ENCODE data around the gene ARFGEF3. TPM values are rescaled to one million over a fixed set of nuclear protein-coding genes. Genes with fewer than 3 reads are reported as not detected.

Gene ARFGEF3
- total RNA-seq, 6 experiments from 2014 or later, result 0.06 to 0.19 (median 0.08) TPM

DNA sequence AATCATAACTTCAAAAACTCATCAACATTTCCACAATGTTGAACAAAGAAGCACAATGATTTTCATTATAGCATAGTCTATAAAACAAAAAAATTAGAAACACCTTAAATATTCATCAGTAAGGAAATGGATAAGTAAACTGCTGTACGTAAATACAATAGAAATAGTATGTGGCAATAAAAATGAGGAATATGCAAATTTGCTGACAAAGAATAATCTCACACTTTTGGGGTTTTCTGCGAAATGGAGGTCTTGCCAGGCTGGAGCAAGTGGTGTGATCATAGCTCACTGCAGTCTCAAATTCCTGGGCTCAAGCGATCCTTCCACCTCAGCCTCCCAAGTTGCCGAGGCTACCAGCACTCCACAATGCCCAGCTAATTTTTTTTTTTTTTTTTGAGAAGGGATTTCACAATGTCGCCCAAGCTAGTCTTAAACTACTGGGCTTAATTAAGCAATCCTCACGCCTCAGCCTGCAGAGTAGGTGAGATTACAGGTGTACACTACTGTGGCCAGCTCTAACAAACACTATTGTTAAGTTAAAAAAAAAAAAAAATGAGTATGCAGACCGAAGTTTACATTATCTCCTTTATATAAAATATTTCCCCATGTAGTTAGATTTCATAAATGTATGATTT lies 157.1 kb downstream of the ARFGEF3 start:
- H3K9me3 Mint-ChIP-seq, result peaks cover 4% of the 10 kb centered on the region; the same call in 1 of the 2 replicates
- no peak for DNase-seq
- H3K27me3 Mint-ChIP-seq (ENCODE audit: insufficient read depth), result peaks cover 8% of the 10 kb centered on the region; the same call in 1 of the 2 replicates
- no peak overlapping the region for H3K4me3 Mint-ChIP-seq
- no peak overlapping the region for H3K27ac Mint-ChIP-seq
- TF ChIP-seq, protein P1, sequence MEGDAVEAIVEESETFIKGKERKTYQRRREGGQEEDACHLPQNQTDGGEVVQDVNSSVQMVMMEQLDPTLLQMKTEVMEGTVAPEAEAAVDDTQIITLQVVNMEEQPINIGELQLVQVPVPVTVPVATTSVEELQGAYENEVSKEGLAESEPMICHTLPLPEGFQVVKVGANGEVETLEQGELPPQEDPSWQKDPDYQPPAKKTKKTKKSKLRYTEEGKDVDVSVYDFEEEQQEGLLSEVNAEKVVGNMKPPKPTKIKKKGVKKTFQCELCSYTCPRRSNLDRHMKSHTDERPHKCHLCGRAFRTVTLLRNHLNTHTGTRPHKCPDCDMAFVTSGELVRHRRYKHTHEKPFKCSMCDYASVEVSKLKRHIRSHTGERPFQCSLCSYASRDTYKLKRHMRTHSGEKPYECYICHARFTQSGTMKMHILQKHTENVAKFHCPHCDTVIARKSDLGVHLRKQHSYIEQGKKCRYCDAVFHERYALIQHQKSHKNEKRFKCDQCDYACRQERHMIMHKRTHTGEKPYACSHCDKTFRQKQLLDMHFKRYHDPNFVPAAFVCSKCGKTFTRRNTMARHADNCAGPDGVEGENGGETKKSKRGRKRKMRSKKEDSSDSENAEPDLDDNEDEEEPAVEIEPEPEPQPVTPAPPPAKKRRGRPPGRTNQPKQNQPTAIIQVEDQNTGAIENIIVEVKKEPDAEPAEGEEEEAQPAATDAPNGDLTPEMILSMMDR (IDR thresholded peaks at IDR 0.05), result no peak
- 0 out of 2 replicates have a peak, but pooled peaks cover 5% of the 10 kb centered on the region for H3K36me3 Mint-ChIP-seq (ENCODE audit: low read depth)
- no peaks in the 10 kb centered on the region for H3K4me1 Mint-ChIP-seq (ENCODE audit: low read depth)

DNA sequence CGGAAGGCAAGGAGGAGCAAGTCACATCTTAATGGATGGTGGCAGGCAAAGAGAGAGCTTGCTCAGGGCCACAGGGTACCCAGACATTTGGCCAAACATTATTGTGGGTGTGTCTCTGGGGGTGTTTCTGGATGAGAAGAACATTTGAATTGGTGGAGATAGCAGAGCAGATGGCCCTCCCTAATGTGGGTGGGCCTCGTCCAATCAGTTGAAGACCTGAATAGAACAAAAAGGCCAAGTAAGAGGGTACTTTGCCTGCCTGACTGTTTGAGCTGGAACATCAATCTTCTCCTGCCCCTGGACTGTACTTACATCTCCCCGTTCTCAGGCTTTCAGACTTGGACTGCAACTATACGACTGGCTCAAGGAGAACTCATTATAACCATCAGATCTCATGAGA lies 160.2 kb downstream of the ARFGEF3 start:
- TF ChIP-seq, protein P1 (IDR thresholded peaks at IDR 0.05), result no peak
- Mint-ChIP-seq H3K4me3 (no peak overlapping the region), H3K9me3 (peaks cover 4% of the 10 kb centered on the region; the same call in 1 of the 2 replicates), H3K36me3 (ENCODE audit: low read depth) (0 out of 2 replicates have a peak, but pooled peaks cover 5% of the 10 kb centered on the region), H3K27ac (no peak overlapping the region), H3K4me1 (ENCODE audit: low read depth) (no peaks in the 10 kb centered on the region), H3K27me3 (ENCODE audit: insufficient read depth) (peaks cover 8% of the 10 kb centered on the region; the same call in 1 of the 2 replicates)
- no peak for DNase-seq

DNA sequence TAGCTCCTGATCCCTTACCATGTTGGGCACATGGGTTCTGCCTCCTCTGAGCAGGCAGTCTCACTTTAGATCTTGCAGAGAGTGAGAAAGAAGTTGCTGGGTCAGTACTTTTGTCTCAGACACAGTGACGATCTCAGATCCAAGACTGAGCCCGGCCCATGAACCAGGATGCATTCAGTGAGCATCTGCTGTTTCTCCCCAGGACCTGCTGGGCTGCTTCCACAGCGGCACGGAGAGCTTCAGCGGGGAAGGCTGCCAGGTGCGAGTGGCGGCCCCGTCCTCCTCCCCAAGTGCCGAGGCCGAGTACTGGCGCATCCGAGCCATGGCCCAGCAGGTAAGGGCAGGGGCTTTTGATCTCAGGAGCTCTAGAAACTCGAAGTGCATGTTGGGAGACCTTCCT lies 162.1 kb downstream of the ARFGEF3 start:
- Mint-ChIP-seq H3K4me3 (no peak overlapping the region), H3K36me3 (ENCODE audit: low read depth) (0 out of 2 replicates have a peak, but pooled peaks cover 5% of the 10 kb centered on the region), H3K9me3 (peaks cover 4% of the 10 kb centered on the region; the same call in 1 of the 2 replicates), H3K4me1 (ENCODE audit: low read depth) (no peaks in the 10 kb centered on the region), H3K27me3 (ENCODE audit: insufficient read depth) (peaks cover 8% of the 10 kb centered on the region; the same call in 1 of the 2 replicates), H3K27ac (no peak overlapping the region)
- no peak for DNase-seq
- TF ChIP-seq, protein P1 (IDR thresholded peaks at IDR 0.05), result no peak

DNA sequence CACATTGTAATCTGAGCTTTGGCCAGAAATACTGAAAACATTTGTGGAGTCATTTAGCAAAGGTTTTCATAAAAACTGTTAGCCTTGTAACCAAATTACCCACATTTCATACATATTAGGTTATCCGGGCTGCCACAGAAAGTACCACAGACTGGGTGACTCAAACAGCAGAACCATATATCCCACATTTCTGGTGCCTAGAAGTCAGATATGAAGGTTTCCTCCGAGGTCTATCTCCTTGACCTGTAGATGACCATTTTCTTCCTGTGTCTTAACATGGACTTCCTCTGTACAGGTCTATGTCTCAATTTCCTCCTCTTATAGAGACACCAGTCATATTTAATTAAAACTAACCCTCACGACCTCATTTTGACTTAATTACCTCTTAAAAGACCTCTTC lies 166.5 kb downstream of the ARFGEF3 start:
- DNase-seq, result no peak
- Mint-ChIP-seq H3K27me3 (ENCODE audit: insufficient read depth) (no peaks in the 10 kb centered on the region), H3K36me3 (ENCODE audit: low read depth) (no peaks in the 10 kb centered on the region), H3K9me3 (no peaks in the 10 kb centered on the region), H3K4me3 (no peak overlapping the region), H3K4me1 (ENCODE audit: low read depth) (no peaks in the 10 kb centered on the region), H3K27ac (no peak overlapping the region)
- TF ChIP-seq, protein P1 (IDR thresholded peaks at IDR 0.05), result no peak

DNA sequence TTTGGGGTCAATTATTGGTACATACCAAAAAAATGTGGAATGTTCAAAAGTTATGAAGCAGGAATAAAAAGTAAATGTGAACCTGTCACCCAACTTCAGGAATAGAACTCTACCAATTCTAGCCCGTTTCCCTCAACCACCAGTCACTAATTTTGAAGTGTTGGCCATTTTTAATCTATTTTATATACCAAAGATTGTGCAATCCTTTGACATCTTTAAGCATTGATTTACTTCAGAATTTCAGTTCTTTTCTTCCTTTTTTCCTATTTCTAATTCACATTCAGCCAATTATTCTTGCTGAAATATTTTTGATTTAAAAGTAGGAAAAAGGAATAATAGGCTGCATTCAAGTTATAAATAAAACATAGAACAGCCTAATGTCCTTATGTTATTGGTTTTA lies 169.0 kb downstream of the ARFGEF3 start:
- Mint-ChIP-seq H3K27me3 (ENCODE audit: insufficient read depth) (peaks cover 11% of the 10 kb centered on the region; the same call in 1 of the 2 replicates), H3K4me1 (ENCODE audit: low read depth) (no peaks in the 10 kb centered on the region), H3K9me3 (peaks cover 4% of the 10 kb centered on the region; the same call in 1 of the 2 replicates), H3K36me3 (ENCODE audit: low read depth) (no peaks in the 10 kb centered on the region), H3K4me3 (no peak overlapping the region), H3K27ac (no peak overlapping the region)
- TF ChIP-seq, protein P1 (IDR thresholded peaks at IDR 0.05), result no peak
- DNase-seq, result no peak
